Colonic mucosa (tissue), 4 donors: ENCODE measurements around the gene MLYCD. TPM values are rescaled to one million over a fixed set of nuclear protein-coding genes. Genes with fewer than 3 reads are reported as not detected.

ENCODE experiments used
- DNase-seq: peaks from one replicate; pipeline ENCODE4 v3.0.0-alpha.2; 2020
- H3K27ac ChIP-seq: fragments of 200-600 bp; one replicate; pipeline ENCODE4 v1.8.0; 2021
- H3K27me3 ChIP-seq: fragments of 200-600 bp; one replicate; pipeline ENCODE4 v1.8.0; 2021
- H3K36me3 ChIP-seq: fragments of 200-600 bp; one replicate; pipeline ENCODE4 v1.8.0; 2021
- H3K4me1 ChIP-seq: fragments of 200-600 bp; one replicate; pipeline ENCODE4 v1.8.0; 2021; ENCODE audit warnings: mild to moderate bottlenecking
- H3K4me3 ChIP-seq: fragments of 200-600 bp; one replicate; pipeline ENCODE4 v1.8.0; 2021
- H3K9ac ChIP-seq, 2 donors: one replicate each; pipeline ENCODE4 v1.7.0; 2013; ENCODE audit warnings: control low read depth in 2 of 2, low read depth in 2 of 2, low read length in 2 of 2
- H3K9me3 ChIP-seq: fragments of 200-600 bp; one replicate; pipeline ENCODE4 v1.8.0; 2021
- CTCF ChIP-seq: fragments of 200-600 bp; IDR thresholded peaks from one replicate; pipeline ENCODE4 v1.8.0; 2022; ENCODE audit warnings: antibody characterized with exemption, mild to moderate bottlenecking
- intact Hi-C: fragments of 100-400 bp; cut with DNase I; formaldehyde crosslinking; loops from one replicate; pipeline ENCODE4 v1.14.1; 2022
- total RNA-seq, 2 donors: library from RNA; stranded (reverse); fragmentation: NEBNext Ultra II Directional in 1 of 2; extraction: Animal tissue kit (Norgen Biotek cat#: 25700) in 1 of 2; gene quantifications; one replicate each; pipeline ENCODE4 v1.2.1, GENCODE V29; 2021
- donor health status: healthy.
- donor health status: DM: no; HTN: no; CAD: no.
- donor health status: DM: no; HTN: no; CAD: no.

The MLYCD gene
- total RNA-seq, 2 donors from 2014 or later, result 5.5 to 10.6 TPM

- no peak overlapping the region for H3K4me3 ChIP-seq
- no peak for TF ChIP-seq CTCF
- H3K27me3 ChIP-seq, result no peaks in the 10 kb centered on the region
- no peak overlapping the region for H3K27ac ChIP-seq
- H3K9ac ChIP-seq, result no peak overlapping the region
- H3K36me3 ChIP-seq, result no peaks in the 10 kb centered on the region
- intact Hi-C loops, result no loop called here
- H3K9me3 ChIP-seq, result no peaks in the 10 kb centered on the region
- H3K4me1 ChIP-seq, result no peaks in the 10 kb centered on the region
- DNase-seq, result no peak
These were observed 31.1 kb downstream of the MLYCD start for GRCh38 chr16:83929811-83930555.

- TF ChIP-seq CTCF, result no peak
These were observed 32.0 kb downstream of the MLYCD start for GRCh38 chr16:83930730-83931500.

GRCh38 chr16:83931556-83931955 lies 32.6 kb downstream of the MLYCD start:
- Histone ChIP-seq H3K27ac (no peak overlapping the region), H3K4me3 (no peak overlapping the region), H3K36me3 (no peaks in the 10 kb centered on the region), H3K9ac (no peak overlapping the region), H3K9me3 (no peaks in the 10 kb centered on the region), H3K4me1 (no peaks in the 10 kb centered on the region), H3K27me3 (no peaks in the 10 kb centered on the region)
- TF ChIP-seq CTCF, result no peak
- intact Hi-C loops, result no loop called here
- DNase-seq, result no peak

More at GRCh38 chr16:83930730-83931500, 32.0 kb downstream of the MLYCD start:
- Histone ChIP-seq H3K27me3 (no peaks in the 10 kb centered on the region), H3K36me3 (no peaks in the 10 kb centered on the region), H3K4me3 (no peak overlapping the region), H3K27ac (no peak overlapping the region), H3K9me3 (no peaks in the 10 kb centered on the region), H3K9ac (no peak overlapping the region), H3K4me1 (no peaks in the 10 kb centered on the region)
- intact Hi-C loops, result no loop called here
- DNase-seq, result no peak

- Histone ChIP-seq H3K27me3 (no peaks in the 10 kb centered on the region), H3K27ac (no peak overlapping the region), H3K9me3 (no peaks in the 10 kb centered on the region), H3K4me1 (no peaks in the 10 kb centered on the region), H3K36me3 (no peaks in the 10 kb centered on the region), H3K4me3 (no peak overlapping the region), H3K9ac (no peak overlapping the region)
- no peak for TF ChIP-seq CTCF
- intact Hi-C loops, result no loop called here
- DNase-seq, result no peak
These were observed 33.4 kb downstream of the MLYCD start for GRCh38 chr16:83932304-83932703.

- no peaks in the 10 kb centered on the region for H3K36me3 ChIP-seq
- no peaks in the 10 kb centered on the region for H3K4me1 ChIP-seq
- H3K27ac ChIP-seq, result no peak overlapping the region
- DNase-seq, result no peak
- H3K27me3 ChIP-seq, result no peaks in the 10 kb centered on the region
- H3K9me3 ChIP-seq, result no peaks in the 10 kb centered on the region
- intact Hi-C loops, result no loop called here
- no peak for TF ChIP-seq CTCF
- no peak overlapping the region for H3K9ac ChIP-seq
- no peak overlapping the region for H3K4me3 ChIP-seq
These were observed 34.2 kb downstream of the MLYCD start for GRCh38 chr16:83932955-83933673.
